GM06990 (cell line): ENCODE measurements around the gene FANCC.

ENCODE experiments used
- DNase-seq: peaks from one replicate; pipeline ENCODE4 v3.0.0-alpha.2; 2011; ENCODE audit not compliant: insufficient read length; ENCODE audit errors: extremely low read depth
- H3K27me3 ChIP-seq: replicated peaks from 2 replicates; pipeline ENCODE4 v1.6.0; 2011; ENCODE audit warnings: low read length; ENCODE audit not compliant: control insufficient read depth, insufficient read depth
- H3K36me3 ChIP-seq: 2 replicates; pipeline ENCODE4 v1.5.1; 2011; ENCODE audit warnings: low read length; ENCODE audit not compliant: control insufficient read depth, insufficient read depth
- H3K4me3 ChIP-seq: replicated peaks from 2 replicates; pipeline ENCODE4 v1.5.1; 2011; ENCODE audit warnings: low read depth, mild to moderate bottlenecking, control low read depth, low read length
- CTCF ChIP-seq: IDR thresholded peaks from 2 replicates; pipeline ENCODE4 v1.5.1; 2011; ENCODE audit warnings: low read length, control low read depth, mild to moderate bottlenecking, inconsistent platforms; ENCODE audit not compliant: insufficient read depth, poor library complexity, severe bottlenecking

Gene FANCC

DNA sequence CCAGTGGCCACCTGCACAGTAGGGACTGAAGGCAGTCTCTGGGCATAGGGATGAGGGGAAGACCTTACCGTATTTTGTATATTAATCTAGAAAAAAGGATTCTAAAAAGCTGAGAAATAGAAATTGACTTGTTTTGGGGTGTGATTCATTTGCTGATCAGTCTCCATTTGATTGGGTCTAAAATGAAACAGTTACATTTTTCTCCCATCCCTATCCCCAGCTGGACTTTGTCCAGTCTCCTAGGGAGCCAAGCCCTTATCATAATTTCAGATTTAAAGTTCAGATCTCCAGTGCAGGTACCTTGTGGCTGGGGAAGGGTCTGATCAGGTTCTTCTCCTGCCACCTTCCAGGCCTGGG lies 240.8 kb downstream of the FANCC start:
- DNase-seq: no peak
- no peak overlapping the region for H3K4me3 ChIP-seq
- H3K27me3 ChIP-seq: no peaks in the 10 kb centered on the region
- peaks cover 2% of the 10 kb centered on the region; the same call in 1 of the 2 replicates for H3K36me3 ChIP-seq
- TF ChIP-seq CTCF: no peak

DNA sequence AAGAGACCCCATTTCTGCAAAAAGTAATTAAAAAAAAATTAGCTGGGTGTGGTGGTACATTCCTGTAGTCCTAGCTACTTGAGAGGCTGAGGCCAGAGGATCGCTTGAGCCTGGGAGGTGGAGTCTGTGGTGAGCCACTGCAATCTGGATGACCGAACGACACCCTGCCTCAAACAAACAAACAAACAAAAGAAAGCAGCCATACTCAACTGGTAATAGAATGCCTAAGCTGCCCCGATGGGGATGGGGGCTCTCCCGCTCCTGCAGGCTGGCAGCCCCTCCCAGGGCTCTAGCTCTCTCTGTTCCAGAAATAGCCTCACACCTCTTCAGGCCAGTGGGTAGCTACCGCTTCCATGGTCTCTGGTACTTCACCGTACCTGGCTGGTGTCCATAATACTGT lies 241.8 kb downstream of the FANCC start:
- TF ChIP-seq CTCF: no peak
- Histone ChIP-seq H3K4me3 (no peak overlapping the region), H3K36me3 (no peaks in the 10 kb centered on the region), H3K27me3 (no peaks in the 10 kb centered on the region)
- no peak for DNase-seq

DNA sequence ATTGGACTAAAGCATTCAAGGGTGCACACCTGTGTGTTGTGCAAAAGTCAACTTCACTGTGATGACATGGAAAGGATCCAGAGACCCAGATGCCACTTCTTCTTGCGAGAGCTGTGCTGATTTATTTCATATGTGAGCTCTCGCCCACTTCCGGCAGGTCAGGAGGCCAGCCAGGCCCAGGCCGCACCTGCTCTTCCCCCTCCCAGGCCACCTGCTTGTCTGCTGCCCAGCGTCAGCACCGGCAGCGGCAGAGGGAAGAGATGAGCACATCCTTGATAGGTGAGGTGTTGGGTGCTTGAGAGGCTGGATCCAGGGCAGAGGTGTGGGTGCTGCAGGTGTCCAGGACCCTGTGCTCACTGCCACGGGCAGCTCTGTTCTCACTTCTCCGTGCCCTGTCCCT lies 242.9 kb downstream of the FANCC start:
- TF ChIP-seq CTCF: no peak
- H3K4me3 ChIP-seq: no peak overlapping the region
- H3K36me3 ChIP-seq: no peaks in the 10 kb centered on the region

GRCh38 chr9:95073918-95074317 lies 243.6 kb downstream of the FANCC start:
- DNase-seq: no peak
- H3K36me3 ChIP-seq: no peaks in the 10 kb centered on the region
- H3K4me3 ChIP-seq: no peak overlapping the region
- no peak for TF ChIP-seq CTCF
- H3K27me3 ChIP-seq: no peaks in the 10 kb centered on the region

More for the DNA sequence above, 242.9 kb downstream of the FANCC start:
- DNase-seq: no peak
- H3K27me3 ChIP-seq: no peaks in the 10 kb centered on the region

DNA sequence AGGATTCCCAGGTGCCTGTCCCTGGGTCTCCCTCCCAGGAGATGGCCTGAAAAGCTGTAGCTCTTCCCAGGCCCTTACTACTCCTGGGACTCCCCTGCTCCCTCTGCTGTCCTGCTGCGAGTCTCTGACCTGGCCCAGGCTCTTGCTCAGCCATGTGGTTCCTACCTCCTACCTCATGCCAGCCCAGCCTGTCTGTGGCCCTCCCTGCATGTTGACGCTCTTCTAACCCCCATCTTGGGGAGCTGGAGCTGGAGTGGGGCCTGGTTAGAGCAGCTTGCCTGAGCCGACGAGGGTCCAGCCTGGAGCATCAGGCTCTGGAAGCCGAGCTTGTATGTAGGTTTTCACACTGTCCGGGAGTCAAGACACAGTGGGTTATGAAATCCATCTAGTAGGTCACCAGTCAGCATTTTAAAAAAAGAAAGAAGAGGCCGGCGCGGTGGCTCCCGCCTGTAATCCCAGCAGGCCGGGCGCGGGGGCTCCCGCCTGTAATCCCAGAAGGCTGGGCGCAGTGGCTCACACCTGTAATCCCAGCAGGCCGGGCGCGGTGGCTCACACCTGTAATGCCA lies 244.4 kb downstream of the FANCC start:
- Histone ChIP-seq H3K27me3 (no peaks in the 10 kb centered on the region), H3K4me3 (no peak overlapping the region), H3K36me3 (no peaks in the 10 kb centered on the region; the same call in 1 of the 2 replicates)
- TF ChIP-seq CTCF: no peak
- DNase-seq: no peak

DNA sequence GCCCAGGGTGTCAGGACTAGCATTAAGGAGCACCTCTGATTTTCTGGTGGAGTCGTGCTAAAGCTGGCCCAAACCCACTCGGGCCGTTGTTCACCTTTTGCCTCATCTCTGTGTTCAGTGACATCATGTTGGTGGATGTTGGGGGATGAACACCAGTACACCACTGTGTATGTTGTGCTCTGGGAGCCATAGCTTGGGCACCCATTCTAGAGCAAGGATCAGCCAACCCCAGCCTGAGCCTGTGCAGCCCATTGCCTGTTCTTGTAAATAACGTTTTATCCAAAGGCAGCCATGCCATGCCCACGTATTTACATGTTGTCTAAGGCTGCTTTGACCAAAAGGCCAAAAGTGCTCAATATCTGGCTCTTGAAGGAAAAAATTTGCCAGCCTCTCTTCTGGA lies 245.6 kb downstream of the FANCC start:
- Histone ChIP-seq H3K27me3 (no peaks in the 10 kb centered on the region), H3K4me3 (no peak overlapping the region), H3K36me3 (no peaks in the 10 kb centered on the region; the same call in 1 of the 2 replicates)
- no peak for TF ChIP-seq CTCF
- no peak for DNase-seq
